Liver (tissue), 3 donors: ENCODE results near the gene PCDH9.

Experiments used
- EGR1 ChIP-seq, 2 donors: IDR thresholded peaks; 2 replicates each; pipeline ENCODE4 v1.6.1; 2016 to 2018; ENCODE audit warnings: antibody characterized with exemption in 2 of 2, low read depth in 2 of 2
- GABPA ChIP-seq, 2 donors: IDR thresholded peaks in 1 of 2; conservative IDR thresholded peaks in 1 of 2; 2 replicates each; pipeline ENCODE4 v1.6.1; 2016; ENCODE audit warnings: antibody characterized with exemption in 2 of 2, mild to moderate bottlenecking in 1 of 2, moderate library complexity in 1 of 2
- HNF4G ChIP-seq: IDR thresholded peaks from 2 replicates; pipeline ENCODE4 v1.6.1; 2016; ENCODE audit warnings: antibody characterized with exemption
- JUND ChIP-seq, 2 donors: IDR thresholded peaks; 2 replicates each; pipeline ENCODE4 v1.6.1; 2016; ENCODE audit warnings: antibody characterized with exemption in 2 of 2
- MAX ChIP-seq: IDR thresholded peaks from 2 replicates; pipeline ENCODE4 v1.6.1; 2016; ENCODE audit warnings: antibody characterized with exemption
- RAD21 ChIP-seq, 2 donors: IDR thresholded peaks; 2 replicates each; pipeline ENCODE4 v1.6.1; 2016; ENCODE audit warnings: antibody characterized with exemption in 2 of 2, mild to moderate bottlenecking in 2 of 2
- SP1 ChIP-seq: IDR thresholded peaks from 2 replicates; pipeline ENCODE4 v1.6.1; 2018; ENCODE audit warnings: antibody characterized with exemption, mild to moderate bottlenecking
- TAF1 ChIP-seq: conservative IDR thresholded peaks from 2 replicates; pipeline ENCODE4 v1.6.1; 2016; ENCODE audit warnings: antibody characterized with exemption, mild to moderate bottlenecking
- YY1 ChIP-seq: IDR thresholded peaks from 2 replicates; pipeline ENCODE4 v1.6.1; 2016; ENCODE audit warnings: antibody characterized with exemption, mild to moderate bottlenecking
- ZBTB33 ChIP-seq: IDR thresholded peaks from 2 replicates; pipeline ENCODE4 v1.6.1; 2016; ENCODE audit warnings: antibody characterized with exemption
- TF ChIP-seq, protein P1 (sequence below): fragments of 150-350 bp; IDR thresholded peaks from 2 replicates; pipeline ENCODE4 v1.5.1; 2017; ENCODE audit warnings: improper control_type of control experiment, low read depth, low read length; ENCODE audit not compliant: missing input control
- TF ChIP-seq, protein P2 (sequence below): IDR thresholded peaks from 2 replicates; pipeline ENCODE4 v1.6.1; 2016; ENCODE audit warnings: antibody characterized with exemption
- donor health status: healthy.
- donor health status: healthy.

- no peak for TF ChIP-seq SP1
- TF ChIP-seq, protein P1, sequence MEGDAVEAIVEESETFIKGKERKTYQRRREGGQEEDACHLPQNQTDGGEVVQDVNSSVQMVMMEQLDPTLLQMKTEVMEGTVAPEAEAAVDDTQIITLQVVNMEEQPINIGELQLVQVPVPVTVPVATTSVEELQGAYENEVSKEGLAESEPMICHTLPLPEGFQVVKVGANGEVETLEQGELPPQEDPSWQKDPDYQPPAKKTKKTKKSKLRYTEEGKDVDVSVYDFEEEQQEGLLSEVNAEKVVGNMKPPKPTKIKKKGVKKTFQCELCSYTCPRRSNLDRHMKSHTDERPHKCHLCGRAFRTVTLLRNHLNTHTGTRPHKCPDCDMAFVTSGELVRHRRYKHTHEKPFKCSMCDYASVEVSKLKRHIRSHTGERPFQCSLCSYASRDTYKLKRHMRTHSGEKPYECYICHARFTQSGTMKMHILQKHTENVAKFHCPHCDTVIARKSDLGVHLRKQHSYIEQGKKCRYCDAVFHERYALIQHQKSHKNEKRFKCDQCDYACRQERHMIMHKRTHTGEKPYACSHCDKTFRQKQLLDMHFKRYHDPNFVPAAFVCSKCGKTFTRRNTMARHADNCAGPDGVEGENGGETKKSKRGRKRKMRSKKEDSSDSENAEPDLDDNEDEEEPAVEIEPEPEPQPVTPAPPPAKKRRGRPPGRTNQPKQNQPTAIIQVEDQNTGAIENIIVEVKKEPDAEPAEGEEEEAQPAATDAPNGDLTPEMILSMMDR = no peak
- no peak for TF ChIP-seq TAF1
- TF ChIP-seq EGR1 (IDR thresholded peaks at IDR 0.05; ENCODE audit: low read depth in 2 of 2) = no peak
- TF ChIP-seq JUND (IDR thresholded peaks at IDR 0.05) = no peak
- no peak for TF ChIP-seq RAD21 (IDR thresholded peaks at IDR 0.05)
- TF ChIP-seq, protein P2, sequence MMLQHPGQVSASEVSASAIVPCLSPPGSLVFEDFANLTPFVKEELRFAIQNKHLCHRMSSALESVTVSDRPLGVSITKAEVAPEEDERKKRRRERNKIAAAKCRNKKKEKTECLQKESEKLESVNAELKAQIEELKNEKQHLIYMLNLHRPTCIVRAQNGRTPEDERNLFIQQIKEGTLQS = no peak
- no peak for TF ChIP-seq YY1
- no peak for TF ChIP-seq MAX
- TF ChIP-seq ZBTB33 = no peak
- TF ChIP-seq GABPA (IDR thresholded peaks at IDR 0.05 in 1 of 2, conservative IDR thresholded peaks at IDR 0.05 in 1 of 2) = no peak
- TF ChIP-seq HNF4G = no peak
These were observed 86.5 kb downstream of the PCDH9 start for GRCh38 chr13:67143544-67144115.
